DOHH2 (cell line): ENCODE data around the gene MMP21.

Experiments
- CTCF ChIP-seq: fragments of 200-600 bp; sonication (generic); IDR thresholded peaks from one replicate; pipeline ENCODE4 v1.5.1; 2014; ENCODE audit warnings: antibody characterized with exemption, mild to moderate bottlenecking, low read depth, low read length; ENCODE audit not compliant: poor library complexity, severe bottlenecking
- EZH2phosphoT487 ChIP-seq: fragments of 200-600 bp; sonication (generic); IDR thresholded peaks from 2 replicates; pipeline ENCODE4 v1.6.1; 2017; ENCODE audit warnings: borderline replicate concordance, mild to moderate bottlenecking, antibody characterized with exemption, low read length, moderate library complexity, mixed read lengths

DNA sequence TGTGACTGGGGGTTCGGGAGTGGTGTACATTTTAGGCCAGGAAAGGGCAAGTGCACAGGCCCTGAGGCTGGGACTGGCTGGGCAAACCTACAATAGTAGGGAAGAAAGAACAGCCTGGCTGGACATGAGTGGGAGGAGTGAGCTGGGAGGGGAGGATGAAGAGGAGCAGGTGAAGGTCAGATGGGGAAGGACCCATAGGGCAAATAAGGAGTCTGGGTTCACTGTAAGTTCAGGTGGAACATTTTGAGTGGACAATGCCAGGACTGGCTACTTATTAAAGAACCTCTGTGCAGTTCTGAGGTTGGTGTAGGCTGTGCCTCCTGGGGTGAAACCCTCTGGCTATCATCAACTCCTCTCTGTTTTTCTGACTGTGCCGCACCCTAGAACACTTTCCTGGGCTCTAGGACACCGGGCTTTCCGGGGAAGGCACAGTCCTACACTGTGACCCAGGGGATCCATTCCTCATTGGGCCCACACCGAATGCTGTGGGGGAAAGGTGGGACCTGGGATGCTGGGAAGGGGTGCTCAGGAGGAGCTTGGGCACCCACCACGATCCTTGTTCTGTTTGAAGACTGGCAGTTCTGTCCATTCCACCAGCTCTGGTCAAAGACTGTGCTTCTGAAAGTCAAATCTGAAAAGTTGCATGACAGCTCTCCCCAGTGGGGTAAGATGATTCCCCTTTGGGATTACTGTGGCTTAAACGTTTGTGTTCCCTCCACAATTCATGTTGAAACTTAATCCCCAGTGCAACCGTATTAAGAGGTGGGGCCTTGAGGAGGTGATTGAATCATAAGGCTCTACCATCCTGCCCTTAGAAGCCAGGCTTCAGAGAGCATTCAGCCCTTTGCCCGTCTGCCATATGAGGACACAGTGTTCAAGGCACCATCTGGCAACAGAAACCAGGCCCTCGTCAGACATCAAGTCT is 4.0 kb upstream of the MMP21 start:
- TF ChIP-seq EZH2phosphoT487 (no peak), CTCF (no peak)
